HG02588 (cell line): ENCODE measurements around the gene SLC26A11.
"Not testable (repeated sequence)": the region's sequence is repeated elsewhere in the genome, so short reads cannot be mapped to it uniquely, and the experiment has no call there.

Experiments used
- ATAC-seq: cut with Tn5 transposase; IDR thresholded peaks from one replicate; pipeline ENCODE4 v1.9.1; 2021; ENCODE audit warnings: mild to moderate bottlenecking, moderate library complexity; ENCODE audit not compliant: unreplicated experiment

SLC26A11 gene

GRCh38 chr17:80299350-80300100 lies 79.3 kb downstream of the SLC26A11 start:
- not testable (repeated sequence) for ATAC-seq

DNA sequence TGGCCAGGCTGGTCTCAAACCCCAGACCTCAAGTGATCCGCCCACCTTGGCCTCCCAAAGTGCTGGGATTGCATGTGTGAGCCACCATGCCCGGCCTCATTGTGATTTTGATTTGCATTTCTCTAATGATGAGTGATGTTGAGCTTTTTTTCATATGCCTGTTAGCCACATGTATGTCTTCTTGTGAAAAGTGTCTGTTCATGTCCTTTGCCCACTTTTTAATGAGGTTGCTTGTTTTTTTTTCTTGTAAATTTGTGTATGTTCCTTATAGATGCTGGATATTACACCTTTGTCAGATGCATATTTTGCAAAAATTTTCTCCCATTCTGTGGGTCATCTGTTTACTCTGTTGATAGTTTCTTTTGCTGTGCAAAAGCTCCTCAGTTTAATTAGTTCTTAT lies 80.5 kb downstream of the SLC26A11 start:
- ATAC-seq, result not testable (repeated sequence)
